Prostate gland (tissue), 2 donors: ENCODE data around the gene MYO15B.

Experiments
- POLR2A ChIP-seq: fragments of 450-650 bp; IDR thresholded peaks from one replicate; pipeline ENCODE4 v1.6.1; 2016; ENCODE audit warnings: antibody characterized with exemption, mild to moderate bottlenecking
- TF ChIP-seq, protein P1 (sequence below), 4 experiments: fragments of 200-600 bp in 2 of 4; fragments of 450-650 bp in 2 of 4; sonication (generic) in 2 of 4; IDR thresholded peaks; 1 replicate in 3 of 4; 2 replicates in 1 of 4; pipeline ENCODE4 v1.5.1; 2016 to 2019; ENCODE audit warnings: antibody characterized with exemption in 4 of 4, mild to moderate bottlenecking in 2 of 4, moderate library complexity in 2 of 4

GRCh38 chr17:75667825-75668224 lies 80.2 kb downstream of the MYO15B start:
- TF ChIP-seq, protein P1, sequence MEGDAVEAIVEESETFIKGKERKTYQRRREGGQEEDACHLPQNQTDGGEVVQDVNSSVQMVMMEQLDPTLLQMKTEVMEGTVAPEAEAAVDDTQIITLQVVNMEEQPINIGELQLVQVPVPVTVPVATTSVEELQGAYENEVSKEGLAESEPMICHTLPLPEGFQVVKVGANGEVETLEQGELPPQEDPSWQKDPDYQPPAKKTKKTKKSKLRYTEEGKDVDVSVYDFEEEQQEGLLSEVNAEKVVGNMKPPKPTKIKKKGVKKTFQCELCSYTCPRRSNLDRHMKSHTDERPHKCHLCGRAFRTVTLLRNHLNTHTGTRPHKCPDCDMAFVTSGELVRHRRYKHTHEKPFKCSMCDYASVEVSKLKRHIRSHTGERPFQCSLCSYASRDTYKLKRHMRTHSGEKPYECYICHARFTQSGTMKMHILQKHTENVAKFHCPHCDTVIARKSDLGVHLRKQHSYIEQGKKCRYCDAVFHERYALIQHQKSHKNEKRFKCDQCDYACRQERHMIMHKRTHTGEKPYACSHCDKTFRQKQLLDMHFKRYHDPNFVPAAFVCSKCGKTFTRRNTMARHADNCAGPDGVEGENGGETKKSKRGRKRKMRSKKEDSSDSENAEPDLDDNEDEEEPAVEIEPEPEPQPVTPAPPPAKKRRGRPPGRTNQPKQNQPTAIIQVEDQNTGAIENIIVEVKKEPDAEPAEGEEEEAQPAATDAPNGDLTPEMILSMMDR (IDR thresholded peaks at IDR 0.05) = no peak
- no peak for TF ChIP-seq POLR2A
